ENCODE data around the gene TUFM. TPM values are rescaled to one million over a fixed set of nuclear protein-coding genes. Genes with fewer than 3 reads are reported as not detected.

The TUFM gene
- total RNA-seq, 2 experiments from 2014 or later = 221 TPM

GRCh38 chr16:28836761-28837064 is 9.4 kb downstream of the TUFM start:
- intact Hi-C loops (cut with micrococcal nuclease) = no loop called here
- H3K4me3 Mint-ChIP-seq = no peak overlapping the region
- peaks cover 19% of the 10 kb centered on the region for H3K4me1 Mint-ChIP-seq (ENCODE audit: low read depth)
- H3K27me3 Mint-ChIP-seq = no peaks in the 10 kb centered on the region
- H3K27ac Mint-ChIP-seq = no peak overlapping the region
- H3K9me3 Mint-ChIP-seq = no peaks in the 10 kb centered on the region
- H3K36me3 Mint-ChIP-seq = peaks cover 49% of the 10 kb centered on the region
- no peak for DNase-seq
- CTCF ChIA-PET = interaction anchor here (1.9 kb wide), 1 partner anchor 9 kb away, joined by 9 read pairs; the partner anchor contains the start of gene TUFM
- POLR2A ChIA-PET = interaction anchor here (2.4 kb wide), 1 partner anchor 14 kb away, joined by 9 read pairs; the partner anchor contains the start of gene ATXN2L

- Mint-ChIP-seq H3K4me1 (ENCODE audit: low read depth) (peaks cover 19% of the 10 kb centered on the region), H3K4me3 (no peak overlapping the region), H3K36me3 (peaks cover 48% of the 10 kb centered on the region), H3K27ac (no peak overlapping the region), H3K9me3 (no peaks in the 10 kb centered on the region), H3K27me3 (no peaks in the 10 kb centered on the region)
- POLR2A ChIA-PET = interaction anchor here (2.4 kb wide), 1 partner anchor 13 kb away, joined by 9 read pairs; the partner anchor contains the start of gene ATXN2L
- intact Hi-C loops (cut with micrococcal nuclease) = no loop called here
- CTCF ChIA-PET = interaction anchor here (1.9 kb wide), 1 partner anchor 9 kb away, joined by 9 read pairs; the partner anchor contains the start of gene TUFM
- no peak for DNase-seq
Observed at GRCh38 chr16:28835864-28836760, 10.0 kb downstream of the TUFM start.

GRCh38 chr16:28834873-28835863 is 11.0 kb downstream of the TUFM start:
- POLR2A ChIA-PET = no interaction called here
- DNase-seq = no peak
- CTCF ChIA-PET = interaction anchor here (1.9 kb wide), 1 partner anchor 10 kb away, joined by 9 read pairs; the partner anchor contains the start of gene TUFM
- H3K36me3 Mint-ChIP-seq = peaks cover 57% of the 10 kb centered on the region
- H3K4me1 Mint-ChIP-seq (ENCODE audit: low read depth) = peaks cover 19% of the 10 kb centered on the region
- no peak overlapping the region for H3K4me3 Mint-ChIP-seq
- H3K9me3 Mint-ChIP-seq = no peaks in the 10 kb centered on the region
- H3K27me3 Mint-ChIP-seq = no peaks in the 10 kb centered on the region
- intact Hi-C loops (cut with micrococcal nuclease) = no loop called here
- no peak overlapping the region for H3K27ac Mint-ChIP-seq

GRCh38 chr16:28834349-28834748 is 11.8 kb downstream of the TUFM start:
- H3K9me3 Mint-ChIP-seq = no peaks in the 10 kb centered on the region
- CTCF ChIA-PET = no interaction called here
- intact Hi-C loops (cut with micrococcal nuclease) = no loop called here
- POLR2A ChIA-PET = no interaction called here
- peaks cover 65% of the 10 kb centered on the region for H3K36me3 Mint-ChIP-seq
- H3K27ac Mint-ChIP-seq = no peak overlapping the region
- H3K4me3 Mint-ChIP-seq = no peak overlapping the region
- peaks cover 20% of the 10 kb centered on the region for H3K4me1 Mint-ChIP-seq (ENCODE audit: low read depth)
- DNase-seq = no peak
- H3K27me3 Mint-ChIP-seq = no peaks in the 10 kb centered on the region

GRCh38 chr16:28830531-28830930 is 15.6 kb downstream of the TUFM start:
- Mint-ChIP-seq H3K27ac (no peak overlapping the region), H3K4me3 (no peak overlapping the region), H3K4me1 (ENCODE audit: low read depth) (peaks cover 16% of the 10 kb centered on the region), H3K27me3 (no peaks in the 10 kb centered on the region), H3K36me3 (peaks cover 86% of the 10 kb centered on the region), H3K9me3 (no peaks in the 10 kb centered on the region)
- intact Hi-C loops (cut with micrococcal nuclease) = no loop called here
- ChIA-PET CTCF (no interaction called here), POLR2A (no interaction called here)
- no peak for DNase-seq

- no peak for DNase-seq
- Mint-ChIP-seq H3K27me3 (no peaks in the 10 kb centered on the region), H3K4me1 (ENCODE audit: low read depth) (peaks cover 22% of the 10 kb centered on the region), H3K9me3 (no peaks in the 10 kb centered on the region), H3K36me3 (peaks cover 88% of the 10 kb centered on the region), H3K4me3 (no peak overlapping the region), H3K27ac (no peak overlapping the region)
- CTCF ChIA-PET = no interaction called here
- intact Hi-C loops (cut with micrococcal nuclease) = loop anchor here (10.0 kb wide), 1 partner anchor 995 kb away; the partner anchor contains the start of gene MVP
- POLR2A ChIA-PET = interaction anchor here (1.1 kb wide), 1 partner anchor 15 kb away, joined by 3 read pairs; no protein-coding TSS in a partner anchor
Observed at GRCh38 chr16:28829747-28830146, 16.4 kb downstream of the TUFM start.

- H3K9me3 Mint-ChIP-seq = no peaks in the 10 kb centered on the region
- no peak for DNase-seq
- H3K4me3 Mint-ChIP-seq = peak overlapping the region; percentile 14
- CTCF ChIA-PET = no interaction called here
- H3K27me3 Mint-ChIP-seq = no peaks in the 10 kb centered on the region
- POLR2A ChIA-PET = interaction anchor here (1.5 kb wide), 1 partner anchor 20 kb away, joined by 8 read pairs; the partner anchor contains the start of gene TUFM
- peak overlapping the region; percentile 69 for H3K27ac Mint-ChIP-seq
- H3K36me3 Mint-ChIP-seq = peaks cover 74% of the 10 kb centered on the region
- peaks cover 38% of the 10 kb centered on the region for H3K4me1 Mint-ChIP-seq (ENCODE audit: low read depth)
- intact Hi-C loops (cut with micrococcal nuclease) = loop anchor here (10.0 kb wide), 1 partner anchor 999 kb away; the partner anchor contains the start of gene MVP
Observed at GRCh38 chr16:28826141-28826540, 20.0 kb downstream of the TUFM start.

GRCh38 chr16:28824717-28824973 is 21.5 kb downstream of the TUFM start:
- Mint-ChIP-seq H3K9me3 (no peaks in the 10 kb centered on the region), H3K36me3 (peaks cover 59% of the 10 kb centered on the region), H3K27ac (peak overlapping the region; percentile 99), H3K4me3 (peak overlapping the region; percentile 94), H3K4me1 (ENCODE audit: low read depth) (peaks cover 42% of the 10 kb centered on the region), H3K27me3 (no peaks in the 10 kb centered on the region)
- no peak for DNase-seq
- CTCF ChIA-PET = interaction anchor here (0.7 to 0.8 kb wide), 2 partner anchors 22 to 121 kb away, joined by 3 read pairs; partner anchors contain the start of gene TUFM
- POLR2A ChIA-PET = interaction anchor here (1.0 to 3.2 kb wide), 2 partner anchors 39 to 251 kb away, joined by 3 to 23 read pairs; partner anchors contain the start of gene SH2B1
- intact Hi-C loops (cut with micrococcal nuclease) = loop anchor here (1.0 to 10.0 kb wide), 5 partner anchors 14 to 1000 kb away; partner anchors contain the start of genes MVP, NFATC2IP, SH2B1 and TUFM

- intact Hi-C loops (cut with micrococcal nuclease) = loop anchor here (1.0 to 10.0 kb wide), 5 partner anchors 14 to 1001 kb away; partner anchors contain the start of genes MVP, NFATC2IP, SH2B1 and TUFM
Observed at GRCh38 chr16:28823873-28824716, 22.1 kb downstream of the TUFM start.

GRCh38 chr16:28823291-28823872 is 22.8 kb downstream of the TUFM start:
- H3K4me3 Mint-ChIP-seq = peak overlapping the region; percentile 94
- peaks cover 39% of the 10 kb centered on the region for H3K4me1 Mint-ChIP-seq (ENCODE audit: low read depth)
- DNase-seq = no peak
- H3K27ac Mint-ChIP-seq = peak overlapping the region; percentile 99
- H3K27me3 Mint-ChIP-seq = no peaks in the 10 kb centered on the region
- ChIA-PET CTCF (interaction anchor here (2.8 kb wide), 1 partner anchor 23 kb away, joined by 10 read pairs; the partner anchor contains the start of gene TUFM), POLR2A (interaction anchor here (0.6 to 3.6 kb wide), 12 partner anchors 10 to 252 kb away, joined by 3 to 37 read pairs (median 4); partner anchors contain the start of genes ATP2A1, RABEP2, SH2B1 and TUFM)
- H3K36me3 Mint-ChIP-seq = peaks cover 49% of the 10 kb centered on the region
- H3K9me3 Mint-ChIP-seq = no peaks in the 10 kb centered on the region
- intact Hi-C loops (cut with micrococcal nuclease) = loop anchor here (10.0 kb wide), 1 partner anchor 1001 kb away; the partner anchor contains the start of gene MVP

More at GRCh38 chr16:28823873-28824716, 22.1 kb downstream of the TUFM start:
- H3K9me3 Mint-ChIP-seq = no peaks in the 10 kb centered on the region
- DNase-seq = peak; percentile 98
- H3K4me3 Mint-ChIP-seq = peak overlapping the region; percentile 94
- H3K36me3 Mint-ChIP-seq = peaks cover 55% of the 10 kb centered on the region
- CTCF ChIA-PET = interaction anchor here (0.7 to 0.8 kb wide), 2 partner anchors 22 to 121 kb away, joined by 3 read pairs; partner anchors contain the start of gene TUFM
- peak overlapping the region; percentile 99 for H3K27ac Mint-ChIP-seq
- H3K4me1 Mint-ChIP-seq (ENCODE audit: low read depth) = peaks cover 39% of the 10 kb centered on the region
- POLR2A ChIA-PET = interaction anchor here (0.6 to 3.6 kb wide), 5 partner anchors 22 to 251 kb away, joined by 3 to 37 read pairs (median 3); partner anchors contain the start of genes SH2B1 and TUFM
- no peaks in the 10 kb centered on the region for H3K27me3 Mint-ChIP-seq

Data from activated CD4-positive, alpha-beta memory T cell treated with anti-CD3 and anti-CD28 coated beads for 36 hours (primary cell).